SK-N-SH treated with all-trans-retinoic acid at 6 μM for 48 hours (cell line): ENCODE data around the gene CHST14.

Experiments used
- ATAC-seq: fragments of 200-7000 bp; cut with Tn5 transposase; 3 replicates; pipeline ENCODE4 v1.9.1; 2020; ENCODE audit warnings: mild to moderate bottlenecking, moderate library complexity
- ARNTL ChIP-seq: fragments of 450-650 bp; formaldehyde crosslinking; IDR thresholded peaks from 2 replicates; pipeline ENCODE4 v1.5.0; 2020; ENCODE audit warnings: low read depth, mild to moderate bottlenecking, moderate library complexity, borderline replicate concordance
- BACH2 ChIP-seq: fragments of 250-450 bp; sonication (Bioruptor Pico); IDR thresholded peaks from 2 replicates; pipeline ENCODE4 v1.9.0; 2021; ENCODE audit warnings: mild to moderate bottlenecking, borderline replicate concordance
- CREB5 ChIP-seq: fragments of 250-450 bp; sonication (Bioruptor Pico); IDR thresholded peaks from 2 replicates; pipeline ENCODE4 v1.5.1; 2020; ENCODE audit warnings: low read depth, mild to moderate bottlenecking, moderate library complexity
- CSDC2 ChIP-seq: fragments of 250-450 bp; sonication (Bioruptor Pico); IDR thresholded peaks from 2 replicates; pipeline ENCODE4 v1.5.0; 2020; ENCODE audit warnings: mild to moderate bottlenecking, moderate library complexity
- ESRRG ChIP-seq: fragments of 250-450 bp; sonication (Bioruptor Pico); IDR thresholded peaks from 2 replicates; pipeline ENCODE4 v1.6.1; 2021; ENCODE audit warnings: mild to moderate bottlenecking
- GLIS3 ChIP-seq: fragments of 250-450 bp; sonication (Bioruptor Pico); IDR thresholded peaks from 2 replicates; pipeline ENCODE4 v1.5.0; 2020; ENCODE audit warnings: mild to moderate bottlenecking, moderate library complexity
- ISL1 ChIP-seq: fragments of 250-450 bp; sonication (Bioruptor Pico); IDR thresholded peaks from 2 replicates; pipeline ENCODE4 v2.1.2; 2022; ENCODE audit warnings: mild to moderate bottlenecking, moderate library complexity
- OSR1 ChIP-seq: fragments of 250-450 bp; sonication (Bioruptor Pico); IDR thresholded peaks from 2 replicates; pipeline ENCODE4 v1.8.0; 2022; ENCODE audit warnings: moderate library complexity, mild to moderate bottlenecking, inconsistent platforms
- PATZ1 ChIP-seq: fragments of 250-450 bp; sonication (Bioruptor Pico); IDR thresholded peaks from 2 replicates; pipeline ENCODE4 v1.8.0; 2020; ENCODE audit warnings: mild to moderate bottlenecking, moderate library complexity, borderline replicate concordance
- POU6F1 ChIP-seq: fragments of 250-450 bp; sonication (Bioruptor Pico); IDR thresholded peaks from 2 replicates; pipeline ENCODE4 v1.8.0; 2021; ENCODE audit warnings: low read depth, mild to moderate bottlenecking, moderate library complexity, borderline replicate concordance
- PPARA ChIP-seq: fragments of 250-450 bp; sonication (Bioruptor Pico); IDR thresholded peaks from 2 replicates; pipeline ENCODE4 v1.5.0; 2020; ENCODE audit warnings: mild to moderate bottlenecking, borderline replicate concordance
- RARB ChIP-seq: fragments of 250-450 bp; sonication (Bioruptor Pico); IDR thresholded peaks from 2 replicates; pipeline ENCODE4 v1.8.0; 2021; ENCODE audit warnings: mild to moderate bottlenecking, moderate library complexity
- SNAI2 ChIP-seq: fragments of 250-450 bp; sonication (Bioruptor Pico); IDR thresholded peaks from 2 replicates; pipeline ENCODE4 v1.5.0; 2020; ENCODE audit warnings: mild to moderate bottlenecking, moderate library complexity
- TCF4 ChIP-seq: fragments of 250-450 bp; sonication (Bioruptor Pico); IDR thresholded peaks from 2 replicates; pipeline ENCODE4 v1.8.0; 2021; ENCODE audit warnings: mild to moderate bottlenecking, moderate library complexity, borderline replicate concordance
- TOX ChIP-seq: fragments of 250-450 bp; sonication (Bioruptor Pico); IDR thresholded peaks from 2 replicates; pipeline ENCODE4 v1.8.0; 2021; ENCODE audit warnings: mild to moderate bottlenecking, moderate library complexity, borderline replicate concordance
- ZC3H10 ChIP-seq: fragments of 250-450 bp; sonication (Bioruptor Pico); IDR thresholded peaks from 2 replicates; pipeline ENCODE4 v1.5.1; 2021; ENCODE audit warnings: mild to moderate bottlenecking, moderate library complexity
- ZFP3 ChIP-seq: fragments of 250-450 bp; sonication (Bioruptor Pico); IDR thresholded peaks from 2 replicates; pipeline ENCODE4 v1.5.0; 2020; ENCODE audit warnings: mild to moderate bottlenecking, moderate library complexity
- ZFP30 ChIP-seq: fragments of 450-650 bp; formaldehyde crosslinking; IDR thresholded peaks from 2 replicates; pipeline ENCODE4 v1.5.0; 2022; ENCODE audit warnings: mild to moderate bottlenecking, moderate library complexity
- ZNF565 ChIP-seq: fragments of 450-650 bp; formaldehyde crosslinking; conservative IDR thresholded peaks from 2 replicates; pipeline ENCODE4 v1.5.0; 2020; ENCODE audit warnings: low read depth, mild to moderate bottlenecking, moderate library complexity
- ZNF70 ChIP-seq: fragments of 450-650 bp; formaldehyde crosslinking; IDR thresholded peaks from 2 replicates; pipeline ENCODE4 v1.5.0; 2020; ENCODE audit warnings: mild to moderate bottlenecking, moderate library complexity
- ZNF8 ChIP-seq: fragments of 450-650 bp; formaldehyde crosslinking; IDR thresholded peaks from 2 replicates; pipeline ENCODE4 v1.5.0; 2020; ENCODE audit warnings: mild to moderate bottlenecking, moderate library complexity
- TF ChIP-seq, protein P1 (sequence below): fragments of 250-450 bp; sonication (Bioruptor Pico); IDR thresholded peaks from 2 replicates; pipeline ENCODE4 v1.5.1; 2021; ENCODE audit warnings: mild to moderate bottlenecking, moderate library complexity

The CHST14 gene

DNA sequence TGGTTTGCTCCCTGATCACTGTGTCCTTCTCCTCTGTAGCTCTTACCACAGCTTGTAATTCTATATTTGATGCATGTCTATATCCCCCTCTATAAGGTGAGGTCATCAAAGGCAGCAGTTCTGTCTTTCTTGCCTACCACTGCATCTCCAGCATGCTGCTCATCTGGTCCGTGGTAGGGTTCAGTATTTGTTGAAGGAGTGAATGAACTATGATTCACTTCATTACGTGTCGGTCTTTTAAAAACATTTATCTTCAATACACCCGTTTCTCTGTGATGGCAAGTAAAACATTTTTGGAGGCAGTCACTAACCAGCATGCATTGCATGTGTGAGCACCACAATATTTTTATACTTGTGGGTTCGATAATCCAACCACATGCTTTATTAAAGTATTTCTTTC lies 27.6 kb downstream of the CHST14 start:
- ATAC-seq = no peak
- TF ChIP-seq ZFP30 = no peak
- TF ChIP-seq RARB = no peak
- TF ChIP-seq CREB5 (CRISPR knock-in tag) = no peak
- no peak for TF ChIP-seq ESRRG (CRISPR knock-in tag)
- TF ChIP-seq, protein P1, sequence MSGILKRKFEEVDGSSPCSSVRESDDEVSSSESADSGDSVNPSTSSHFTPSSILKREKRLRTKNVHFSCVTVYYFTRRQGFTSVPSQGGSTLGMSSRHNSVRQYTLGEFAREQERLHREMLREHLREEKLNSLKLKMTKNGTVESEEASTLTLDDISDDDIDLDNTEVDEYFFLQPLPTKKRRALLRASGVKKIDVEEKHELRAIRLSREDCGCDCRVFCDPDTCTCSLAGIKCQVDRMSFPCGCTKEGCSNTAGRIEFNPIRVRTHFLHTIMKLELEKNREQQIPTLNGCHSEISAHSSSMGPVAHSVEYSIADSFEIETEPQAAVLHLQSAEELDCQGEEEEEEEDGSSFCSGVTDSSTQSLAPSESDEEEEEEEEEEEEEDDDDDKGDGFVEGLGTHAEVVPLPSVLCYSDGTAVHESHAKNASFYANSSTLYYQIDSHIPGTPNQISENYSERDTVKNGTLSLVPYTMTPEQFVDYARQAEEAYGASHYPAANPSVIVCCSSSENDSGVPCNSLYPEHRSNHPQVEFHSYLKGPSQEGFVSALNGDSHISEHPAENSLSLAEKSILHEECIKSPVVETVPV = no peak
- TF ChIP-seq CSDC2 (CRISPR knock-in tag) = no peak
- TF ChIP-seq BACH2 (CRISPR knock-in tag) = no peak
- TF ChIP-seq ZNF70 (CRISPR knock-in tag) = no peak
- no peak for TF ChIP-seq ZNF565 (CRISPR knock-in tag)
- no peak for TF ChIP-seq TOX (CRISPR knock-in tag)

DNA sequence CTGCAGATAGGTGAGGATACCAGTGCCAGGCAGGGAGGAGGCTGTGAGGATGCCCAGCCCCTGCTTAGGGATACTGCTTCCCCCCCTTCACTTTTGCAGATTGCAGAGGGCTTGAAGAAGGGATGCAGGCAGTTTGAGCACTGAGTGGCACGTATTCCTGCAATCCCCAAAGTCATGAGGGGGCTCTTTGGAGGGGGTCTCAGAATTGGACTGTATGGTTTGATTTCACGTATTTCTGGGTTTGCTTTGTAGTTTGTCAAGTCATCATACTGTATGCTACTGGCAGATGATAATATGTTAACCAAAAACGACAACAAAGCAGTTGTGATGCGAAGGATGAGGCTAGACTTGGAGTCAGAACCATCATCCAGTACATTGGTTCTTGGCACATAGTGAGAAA lies 28.1 kb downstream of the CHST14 start:
- TF ChIP-seq BACH2 (CRISPR knock-in tag) (no peak), ARNTL (CRISPR knock-in tag) (no peak), ZFP3 (CRISPR knock-in tag) (no peak), ZFP30 (no peak), ZNF565 (CRISPR knock-in tag) (no peak), SNAI2 (CRISPR knock-in tag) (no peak), OSR1 (CRISPR knock-in tag) (no peak), CSDC2 (CRISPR knock-in tag) (no peak), POU6F1 (CRISPR knock-in tag) (no peak), ESRRG (CRISPR knock-in tag) (no peak), TCF4 (no peak), ISL1 (CRISPR knock-in tag) (no peak), CREB5 (CRISPR knock-in tag) (no peak), PPARA (CRISPR knock-in tag) (no peak), ZNF70 (CRISPR knock-in tag) (no peak), PATZ1 (no peak), TOX (CRISPR knock-in tag) (no peak)
- TF ChIP-seq, protein P1 = no peak
- TF ChIP-seq, all 23 proteins: peak for 0
- ATAC-seq = no peak

- no peak for ATAC-seq
- TF ChIP-seq ZFP3 (CRISPR knock-in tag) (no peak), ZC3H10 (CRISPR knock-in tag) (no peak), ZFP30 (no peak), RARB (no peak), OSR1 (CRISPR knock-in tag) (no peak), PATZ1 (no peak), TCF4 (no peak), GLIS3 (CRISPR knock-in tag) (no peak), ZNF565 (CRISPR knock-in tag) (no peak), POU6F1 (CRISPR knock-in tag) (no peak), CSDC2 (CRISPR knock-in tag) (no peak), ZNF8 (CRISPR knock-in tag) (no peak)
- TF ChIP-seq, protein P1 = no peak
Observed at GRCh38 chr15:40499931-40500330, 29.1 kb downstream of the CHST14 start.
